HG02884 (cell line): ENCODE measurements around the gene MED13L.
"Not testable (repeated sequence)": the region's sequence is repeated elsewhere in the genome, so short reads cannot be mapped to it uniquely, and the experiment has no call there.

Experiments
- ATAC-seq: cut with Tn5 transposase; IDR thresholded peaks from one replicate; pipeline ENCODE4 v1.9.1; 2021; ENCODE audit warnings: mild to moderate bottlenecking, moderate library complexity; ENCODE audit not compliant: unreplicated experiment

The MED13L gene

GRCh38 chr12:116136340-116136739, 141.2 kb downstream of the MED13L start:
- ATAC-seq: no peak

GRCh38 chr12:116135209-116135930, 142.1 kb downstream of the MED13L start:
- no peak for ATAC-seq

DNA sequence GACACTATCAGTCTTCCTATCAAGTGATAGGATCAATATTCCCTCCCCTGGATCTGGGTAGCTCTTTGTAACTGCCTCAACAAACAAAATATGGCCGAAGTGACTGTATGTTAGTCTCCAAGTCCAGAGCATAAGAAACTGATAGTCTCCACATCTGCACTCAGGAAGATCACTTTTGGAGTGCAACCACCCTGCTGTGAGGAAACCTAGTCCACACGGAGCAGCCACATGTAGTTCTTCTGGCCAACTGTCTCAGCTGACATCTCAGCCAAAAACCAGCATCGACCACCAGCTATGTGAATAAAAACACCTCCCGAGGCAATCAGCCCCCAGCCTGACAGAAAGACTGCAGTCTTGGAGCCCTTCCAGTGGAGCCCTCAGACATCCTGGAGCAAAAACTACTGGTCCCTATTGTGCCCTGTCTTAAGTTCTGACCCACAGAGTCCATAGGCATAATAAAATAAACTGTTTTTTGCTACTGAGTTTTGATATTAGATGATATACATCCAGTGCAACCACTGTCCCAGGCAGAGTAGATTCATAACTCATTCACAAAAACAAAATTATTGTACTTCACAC, 143.8 kb downstream of the MED13L start:
- ATAC-seq: no peak

DNA sequence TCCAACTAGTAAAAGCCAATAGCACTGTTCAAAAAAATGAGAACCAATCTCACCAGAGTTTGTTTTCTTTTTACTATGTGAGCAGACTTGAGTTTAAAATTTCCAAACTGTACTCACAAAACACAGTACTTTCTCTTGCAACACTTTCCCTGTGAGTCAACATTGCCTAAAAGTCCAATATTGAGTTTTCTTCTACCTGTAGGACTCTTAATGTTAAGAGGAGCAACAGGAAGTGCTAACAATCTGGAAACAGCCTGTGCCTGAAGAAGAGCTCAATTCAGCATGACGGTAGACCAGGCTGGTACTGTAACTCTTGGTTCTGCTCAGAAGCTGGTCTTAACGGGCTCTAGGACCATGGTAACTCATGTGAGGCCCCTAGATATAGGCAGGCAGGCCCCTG, 144.3 kb downstream of the MED13L start:
- ATAC-seq: no peak

DNA sequence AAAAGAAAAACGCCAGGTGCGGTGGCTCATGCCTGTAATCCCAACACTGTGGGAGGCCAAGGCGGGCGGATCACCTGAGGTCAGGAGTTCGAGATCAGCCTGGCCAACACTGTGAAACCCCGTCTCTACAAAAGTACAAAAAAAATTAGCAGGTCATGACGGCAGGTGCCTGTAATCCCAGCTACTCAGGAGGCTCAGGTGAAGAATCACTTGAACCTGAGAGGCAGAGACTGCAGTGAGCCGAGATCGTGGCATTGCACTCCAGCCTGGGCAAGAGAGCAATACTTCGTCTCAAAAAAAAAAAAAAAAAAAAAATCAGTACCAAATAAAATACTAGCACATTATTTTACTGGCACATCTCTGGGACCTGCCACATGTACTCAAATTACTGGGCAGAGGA, 145.5 kb downstream of the MED13L start:
- ATAC-seq: not testable (repeated sequence)

DNA sequence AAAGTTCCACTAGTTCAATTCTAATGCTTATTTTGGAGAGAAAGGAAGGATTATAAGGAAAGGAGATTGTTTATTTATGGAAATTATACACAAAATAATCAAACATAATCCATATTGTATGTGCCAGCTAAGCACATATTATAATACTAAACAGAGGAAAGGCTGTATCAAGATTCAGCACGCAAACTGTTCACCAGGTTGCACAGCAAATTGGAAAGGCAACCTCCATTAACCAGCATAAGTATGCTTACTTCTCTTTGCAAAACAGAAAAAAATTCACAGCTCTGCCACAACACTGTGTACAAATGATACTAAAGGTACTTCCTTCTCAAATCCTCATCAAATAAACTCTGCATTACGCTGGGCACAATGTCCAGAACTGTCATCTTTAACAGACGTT, 146.3 kb downstream of the MED13L start:
- ATAC-seq: no peak

- ATAC-seq: no peak
Measured at GRCh38 chr12:116130431-116130830, 147.1 kb downstream of the MED13L start.

GRCh38 chr12:116128779-116129178, 148.7 kb downstream of the MED13L start:
- ATAC-seq: no peak

DNA sequence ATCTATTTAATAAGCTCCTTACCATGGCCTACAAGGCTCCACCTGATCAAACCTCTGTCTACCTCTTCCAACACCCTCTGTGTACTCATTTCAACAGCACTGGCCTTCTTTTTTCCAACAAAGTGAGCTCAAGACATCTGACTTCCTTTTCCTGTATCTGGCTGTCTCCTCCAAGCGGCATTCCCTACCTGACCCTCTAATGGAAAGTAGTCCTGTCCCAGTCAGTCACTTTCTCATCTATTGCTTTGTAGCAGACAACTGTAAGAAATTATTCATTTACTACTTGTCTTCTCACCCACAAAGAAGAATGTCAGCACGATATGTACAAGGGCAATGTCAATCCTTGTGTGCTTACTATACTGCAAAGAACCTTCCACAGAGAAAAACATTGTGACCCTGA, 149.6 kb downstream of the MED13L start:
- ATAC-seq: no peak

DNA sequence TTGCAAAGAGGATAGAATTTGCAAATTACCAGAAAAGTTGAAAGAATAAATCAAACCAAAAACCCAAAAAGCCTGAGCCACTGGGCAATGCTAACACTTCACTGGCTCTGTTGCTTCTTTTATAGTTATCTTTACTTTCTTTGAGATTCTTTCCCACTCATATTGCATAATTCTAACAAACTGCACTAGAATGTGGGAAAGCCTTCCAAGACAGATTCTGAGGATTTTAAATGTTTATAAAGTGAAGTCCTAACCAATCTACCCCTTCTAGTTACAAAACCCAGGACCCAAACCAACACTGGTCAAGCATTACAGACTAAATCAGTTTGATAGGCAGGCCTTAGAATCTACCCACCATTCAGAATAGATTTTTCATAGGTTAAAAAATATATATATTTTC, 150.9 kb downstream of the MED13L start:
- no peak for ATAC-seq

- no peak for ATAC-seq
Measured at GRCh38 chr12:116125956-116126566, 151.4 kb downstream of the MED13L start.

DNA sequence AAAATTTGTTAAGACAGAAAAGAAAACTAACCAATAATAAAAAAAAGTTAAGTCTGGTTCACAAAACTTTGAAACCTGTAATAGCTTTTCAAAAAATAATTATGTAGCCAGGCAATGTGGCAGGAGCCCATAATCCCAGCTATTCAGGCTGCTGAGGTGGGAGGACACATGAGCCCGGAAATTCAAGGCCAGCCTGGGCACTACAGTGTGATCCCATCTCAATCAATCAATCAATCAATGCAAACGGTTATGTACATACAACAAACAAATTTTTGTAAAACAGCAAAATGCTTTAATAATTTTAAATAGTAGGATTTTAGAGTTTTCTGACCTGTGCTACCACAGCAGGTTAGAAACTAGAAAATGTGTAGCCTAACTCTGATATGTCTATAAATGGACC, 152.4 kb downstream of the MED13L start:
- no peak for ATAC-seq

DNA sequence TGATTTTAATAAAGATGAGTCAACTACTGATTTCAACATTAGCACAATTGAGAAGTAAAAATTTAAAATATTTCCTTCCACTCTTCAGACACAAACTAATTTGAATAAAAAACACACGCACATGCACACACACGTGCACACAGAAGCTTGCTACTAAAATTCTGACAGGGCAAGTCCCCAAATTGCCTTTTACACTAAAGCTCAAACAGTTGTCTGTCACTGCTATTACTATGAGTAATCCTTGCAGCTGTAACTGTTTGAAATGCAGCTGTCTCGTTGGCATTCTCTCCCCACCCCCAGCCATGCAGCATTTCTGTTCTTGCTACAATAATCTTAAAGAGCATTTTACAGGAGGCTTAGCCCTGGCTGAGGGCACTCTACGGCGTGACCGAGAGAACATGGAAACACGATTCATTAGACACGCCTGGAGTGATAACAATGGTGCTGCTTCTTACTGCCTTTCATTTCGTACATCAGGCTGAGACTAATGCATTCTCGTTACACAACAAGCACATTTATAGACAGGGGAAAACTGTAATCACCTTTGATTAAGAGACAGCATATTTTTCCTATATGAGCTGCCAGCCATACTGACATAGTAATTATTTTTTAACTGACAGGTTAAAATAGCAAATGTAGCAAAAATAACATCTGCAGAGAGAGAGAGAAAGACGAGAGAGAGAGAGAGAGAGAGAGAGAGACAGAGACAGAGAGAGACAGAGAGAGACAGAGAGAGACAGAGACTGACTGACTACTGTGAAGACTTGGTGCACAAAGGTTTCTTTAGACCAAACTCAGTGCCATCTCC, 153.8 kb downstream of the MED13L start:
- ATAC-seq: peak; percentile 93

GRCh38 chr12:116122628-116123027, 154.9 kb downstream of the MED13L start:
- no peak for ATAC-seq

DNA sequence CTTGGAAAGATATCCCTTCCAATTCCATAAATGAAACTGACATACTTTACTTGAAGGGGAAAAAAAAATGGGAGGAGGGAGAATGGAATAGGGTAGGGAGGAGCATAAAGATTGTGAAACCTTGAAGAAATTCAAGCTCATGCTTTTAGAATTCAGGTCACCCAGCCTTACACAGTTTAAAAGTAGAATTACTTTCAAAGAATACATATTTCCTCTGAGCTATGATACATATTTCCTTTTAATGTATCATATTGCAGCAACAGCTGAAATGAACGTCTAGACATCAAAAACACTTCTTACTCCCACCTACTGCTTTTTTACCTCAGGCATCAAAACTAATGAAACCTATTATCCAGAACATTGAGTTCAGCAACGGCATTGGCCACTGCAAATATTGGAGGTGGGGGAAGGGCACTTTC, 156.0 kb downstream of the MED13L start:
- no peak for ATAC-seq

DNA sequence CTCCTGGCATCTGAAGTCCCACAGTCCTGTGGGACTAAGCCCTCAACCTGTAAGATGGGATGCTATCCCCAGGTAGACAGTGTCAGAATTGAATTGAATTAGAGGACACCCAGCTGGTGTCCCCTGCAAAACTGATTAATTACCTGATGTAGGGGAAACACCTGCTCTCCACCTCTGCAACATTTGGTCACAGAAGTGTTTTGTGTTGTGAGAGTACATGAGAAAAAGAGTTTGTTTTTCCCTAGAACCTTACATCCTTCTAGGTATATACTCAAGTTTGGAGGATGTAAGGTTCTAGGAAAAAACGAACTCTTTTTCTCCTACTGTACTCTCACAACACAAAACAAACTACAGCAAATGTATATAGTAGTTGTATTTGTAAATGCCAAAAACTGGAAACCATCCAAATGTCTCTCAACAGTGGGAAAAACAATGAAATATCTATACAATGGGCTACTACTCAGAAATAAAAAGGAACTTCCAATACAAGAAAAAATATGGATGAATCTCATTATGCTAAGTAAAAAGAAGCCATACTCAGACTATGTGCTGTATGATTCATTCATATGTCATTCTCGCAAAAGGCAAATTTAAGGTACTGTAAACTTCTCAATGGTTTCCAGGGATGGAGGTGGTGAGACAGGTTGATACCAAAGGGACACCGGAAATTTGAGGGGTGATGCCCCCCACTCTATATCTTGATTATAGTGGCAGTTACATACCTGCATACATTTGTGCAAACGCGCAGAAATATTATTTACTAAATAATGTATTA, 160.7 kb downstream of the MED13L start:
- ATAC-seq: no peak

- ATAC-seq: no peak
Measured at GRCh38 chr12:116113398-116114130, 163.9 kb downstream of the MED13L start.

GRCh38 chr12:116106870-116107269, 170.6 kb downstream of the MED13L start:
- ATAC-seq: no peak

GRCh38 chr12:116104167-116104767, 173.2 kb downstream of the MED13L start:
- ATAC-seq: no peak

DNA sequence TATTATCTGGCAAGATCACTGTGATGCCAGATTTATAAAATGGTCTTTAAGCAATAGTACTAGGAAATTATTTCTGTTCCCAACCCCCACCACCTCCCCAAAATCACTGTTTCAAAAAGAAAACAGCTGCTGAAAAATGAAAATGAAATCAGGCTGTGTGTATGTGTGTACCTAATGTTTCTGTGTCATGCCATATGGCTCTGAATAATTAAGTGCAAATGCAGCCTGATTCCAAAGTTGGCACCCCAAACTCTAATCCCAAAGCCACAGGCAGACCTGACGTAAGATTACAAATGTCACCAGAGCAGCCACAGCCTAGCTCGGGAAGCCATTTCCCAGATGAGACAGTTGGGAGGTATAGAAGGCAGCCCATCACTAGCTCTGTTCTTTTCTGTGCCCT, 175.5 kb downstream of the MED13L start:
- ATAC-seq: no peak
